ENCODE measurements around the gene SCARF2.
"Not testable (repeated sequence)": the region's sequence is repeated elsewhere in the genome, so short reads cannot be mapped to it uniquely, and the experiment has no call there.

Gene SCARF2

GRCh38 chr22:20428496-20429253 lies 8.9 kb downstream of the SCARF2 start:
- DNase-seq (ENCODE audit: low read depth): no peak

DNA sequence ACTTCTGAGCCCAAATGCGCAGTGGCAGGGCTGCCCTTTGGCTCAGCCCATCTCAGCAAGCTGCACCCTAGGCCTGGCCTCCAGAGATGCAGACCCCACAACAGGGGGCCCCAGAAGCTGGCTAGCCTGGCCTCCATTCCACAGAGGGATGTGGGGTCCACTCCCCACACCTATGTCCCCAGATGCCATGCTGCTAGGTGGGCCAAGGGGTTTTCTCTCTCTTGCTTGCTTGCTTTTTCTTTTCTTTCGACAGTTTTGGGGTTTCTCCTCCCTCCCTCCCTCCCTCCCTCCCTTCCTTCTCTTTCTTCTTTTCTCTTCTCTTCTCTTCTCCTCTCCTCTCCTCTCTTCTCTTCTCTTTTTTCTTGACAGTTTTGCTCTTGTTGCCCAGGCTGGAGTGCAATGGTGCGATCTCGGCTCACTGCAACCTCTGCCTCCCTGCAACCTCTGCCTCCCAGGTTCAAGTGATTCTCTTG lies 9.6 kb downstream of the SCARF2 start:
- DNase-seq (ENCODE audit: low read depth): no peak

DNA sequence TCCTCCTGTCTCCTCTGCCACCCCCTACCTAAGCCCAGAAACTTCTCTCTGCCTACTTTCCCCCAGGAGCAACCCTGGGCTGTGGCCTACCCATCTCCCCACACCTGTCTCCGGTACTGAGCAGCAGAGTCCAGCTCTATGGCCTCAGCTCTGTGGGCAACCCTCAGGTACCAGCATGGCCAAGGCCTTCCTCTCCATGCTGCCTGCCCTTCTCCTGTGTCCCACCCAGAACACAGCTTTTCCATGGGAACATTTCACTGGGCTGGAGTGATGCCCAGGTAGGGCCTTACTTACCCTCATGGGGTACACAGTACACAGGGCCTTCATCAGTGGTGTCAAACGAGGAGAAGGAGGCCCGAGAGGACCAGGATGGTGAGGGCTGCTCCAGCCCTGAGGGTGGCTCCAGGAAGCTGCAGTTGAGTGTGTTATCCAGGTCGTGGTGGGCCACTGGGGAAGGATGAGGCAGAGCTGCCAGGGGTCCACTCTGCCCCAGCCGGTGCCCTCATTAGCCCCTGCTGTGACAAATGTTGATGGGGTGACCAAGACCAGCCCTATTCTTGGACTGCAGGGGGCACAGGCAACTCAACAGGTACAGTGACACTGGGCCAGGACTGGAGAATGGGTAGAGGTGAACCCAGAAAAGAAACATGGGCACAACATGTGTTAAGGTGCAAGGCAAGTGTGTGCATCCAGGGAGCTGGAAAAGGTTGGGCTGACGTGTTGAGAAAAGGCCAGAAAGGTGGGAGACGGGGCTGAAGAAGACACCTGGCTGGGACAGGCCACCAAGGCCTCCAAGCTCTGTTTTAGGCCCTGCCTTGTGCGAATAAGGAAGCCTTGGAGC lies 10.3 kb downstream of the SCARF2 start:
- no peak for DNase-seq (ENCODE audit: low read depth)

- DNase-seq (ENCODE audit: low read depth): no peak
Measured at GRCh38 chr22:20426259-20426615, 11.4 kb downstream of the SCARF2 start.

- DNase-seq (ENCODE audit: low read depth): no peak
Measured at GRCh38 chr22:20425566-20426258, 11.9 kb downstream of the SCARF2 start.

DNA sequence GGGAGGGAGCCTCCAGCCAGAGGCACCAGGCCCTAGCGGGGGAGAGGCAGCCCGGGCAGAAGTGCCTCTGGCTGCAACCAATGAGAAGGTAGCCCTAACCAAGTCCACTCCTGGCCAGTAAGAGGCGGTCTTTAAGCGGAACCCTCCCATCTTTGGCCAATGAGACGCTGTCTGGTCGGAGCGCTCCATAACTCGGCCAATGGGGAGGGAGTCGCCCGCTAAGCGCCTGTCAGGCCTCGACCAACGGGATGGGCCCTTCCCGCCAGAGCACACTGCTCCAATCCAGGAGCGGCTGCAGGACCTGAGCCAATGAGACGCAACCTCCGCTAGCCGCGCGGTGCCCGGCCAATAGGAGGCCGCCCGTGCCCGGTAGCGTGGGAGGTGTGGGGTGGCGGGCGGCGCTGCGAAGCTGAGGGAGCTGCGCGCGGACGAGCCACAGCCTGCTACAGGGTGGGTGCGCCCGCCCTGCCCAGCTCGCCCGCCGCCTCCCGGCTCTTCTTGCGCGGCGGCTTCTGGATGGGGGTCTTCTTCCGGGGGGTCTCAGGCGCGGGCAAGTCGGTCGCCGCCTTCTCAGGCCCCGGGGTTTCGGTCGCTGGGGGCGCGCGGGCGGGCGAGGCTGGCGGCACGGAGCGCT lies 12.6 kb downstream of the SCARF2 start:
- DNase-seq (ENCODE audit: low read depth): no peak

DNA sequence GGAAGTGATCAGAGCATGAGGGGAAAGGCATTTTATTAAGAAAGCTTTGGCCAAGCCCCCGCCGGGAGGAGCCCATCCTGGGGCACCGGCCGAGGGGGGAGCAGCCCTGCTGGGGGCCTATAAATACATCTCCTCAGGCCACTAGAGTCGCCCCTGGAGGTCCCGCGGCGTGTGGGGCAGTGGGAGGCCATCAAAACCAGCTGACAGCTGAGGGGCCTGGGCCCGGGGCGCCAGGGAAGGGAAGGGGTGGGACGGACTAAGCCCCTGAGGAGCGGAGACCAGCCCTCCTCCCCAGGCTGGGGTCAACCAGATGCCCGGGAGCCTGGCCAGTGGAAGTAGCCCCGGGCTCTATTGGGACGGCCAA lies 13.1 kb downstream of the SCARF2 start:
- DNase-seq (ENCODE audit: low read depth): no peak

DNA sequence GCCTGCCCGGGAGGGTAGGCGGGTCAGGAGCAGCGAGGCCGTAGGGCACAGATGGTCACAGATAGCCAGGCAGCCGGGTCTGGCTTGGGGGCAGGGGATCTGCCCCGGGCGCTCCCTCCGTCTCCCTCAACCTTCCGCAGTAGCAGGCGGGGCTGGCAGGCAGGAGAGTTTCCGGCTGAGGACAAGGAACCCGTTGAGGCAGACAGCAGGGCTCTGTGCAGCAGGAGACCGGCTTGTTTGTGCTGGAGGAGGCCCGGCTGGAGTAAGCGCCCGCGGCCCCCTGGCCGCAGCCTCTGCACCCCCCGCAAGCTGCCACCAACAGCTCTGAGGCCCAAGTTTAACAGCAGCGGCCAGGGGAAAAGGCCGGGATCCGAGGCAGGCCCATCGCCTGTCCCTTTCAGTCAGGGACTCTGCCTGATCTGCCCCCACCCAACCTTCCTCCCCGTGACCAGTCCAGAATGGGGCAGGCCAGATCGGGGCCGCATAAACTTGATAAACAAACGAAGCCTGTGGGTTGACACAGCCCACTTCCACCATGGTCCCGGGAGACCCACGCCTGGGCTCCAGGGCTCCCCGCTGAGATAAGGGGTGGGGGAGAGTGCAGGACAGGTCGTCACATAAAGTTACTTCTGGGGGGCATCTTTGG lies 13.6 kb downstream of the SCARF2 start:
- no peak for DNase-seq (ENCODE audit: low read depth)

DNA sequence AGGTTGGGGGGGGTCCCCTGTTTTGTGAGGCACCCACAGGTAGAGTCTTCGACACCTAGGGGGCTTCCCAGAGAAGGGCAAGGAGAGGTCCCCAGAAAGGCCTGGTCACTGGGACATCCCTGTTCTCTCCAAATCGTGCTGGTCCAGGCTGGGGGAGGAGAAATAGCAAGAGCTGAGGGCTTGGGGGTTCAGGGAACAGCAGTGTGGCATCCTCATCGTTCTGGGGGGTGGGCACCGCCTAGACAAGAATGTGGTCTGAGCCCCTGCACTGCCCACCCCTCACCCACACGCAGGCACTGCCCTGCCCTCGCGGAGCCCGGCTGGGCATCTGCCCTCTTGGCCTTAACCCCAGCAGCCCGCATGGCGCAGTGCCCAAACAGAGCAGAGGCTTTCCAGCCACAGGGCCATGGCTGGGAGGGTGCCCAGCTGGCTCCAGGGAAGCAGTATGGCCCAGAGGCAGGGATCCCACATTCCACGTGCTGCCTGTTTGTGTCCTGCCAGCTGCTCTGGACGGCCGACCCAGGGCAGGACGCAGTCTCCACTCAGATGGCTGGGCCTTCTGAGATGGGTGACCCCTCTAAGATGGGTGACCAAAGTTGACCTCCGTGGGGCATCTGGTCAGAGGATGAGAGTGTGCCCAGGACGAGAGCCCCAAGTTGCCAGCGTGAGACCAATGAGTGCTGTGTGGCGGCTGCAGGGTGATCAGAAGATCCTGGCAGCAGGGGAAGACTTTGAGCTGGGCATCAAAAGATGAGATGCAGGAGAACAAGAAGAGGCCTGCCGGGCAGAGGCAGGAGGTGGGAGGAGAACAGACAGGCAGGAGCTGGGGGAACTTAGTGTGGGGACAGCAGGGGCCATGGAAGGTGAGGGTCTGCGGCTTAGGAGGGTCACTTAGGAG lies 14.4 kb downstream of the SCARF2 start:
- DNase-seq (ENCODE audit: low read depth): no peak

DNA sequence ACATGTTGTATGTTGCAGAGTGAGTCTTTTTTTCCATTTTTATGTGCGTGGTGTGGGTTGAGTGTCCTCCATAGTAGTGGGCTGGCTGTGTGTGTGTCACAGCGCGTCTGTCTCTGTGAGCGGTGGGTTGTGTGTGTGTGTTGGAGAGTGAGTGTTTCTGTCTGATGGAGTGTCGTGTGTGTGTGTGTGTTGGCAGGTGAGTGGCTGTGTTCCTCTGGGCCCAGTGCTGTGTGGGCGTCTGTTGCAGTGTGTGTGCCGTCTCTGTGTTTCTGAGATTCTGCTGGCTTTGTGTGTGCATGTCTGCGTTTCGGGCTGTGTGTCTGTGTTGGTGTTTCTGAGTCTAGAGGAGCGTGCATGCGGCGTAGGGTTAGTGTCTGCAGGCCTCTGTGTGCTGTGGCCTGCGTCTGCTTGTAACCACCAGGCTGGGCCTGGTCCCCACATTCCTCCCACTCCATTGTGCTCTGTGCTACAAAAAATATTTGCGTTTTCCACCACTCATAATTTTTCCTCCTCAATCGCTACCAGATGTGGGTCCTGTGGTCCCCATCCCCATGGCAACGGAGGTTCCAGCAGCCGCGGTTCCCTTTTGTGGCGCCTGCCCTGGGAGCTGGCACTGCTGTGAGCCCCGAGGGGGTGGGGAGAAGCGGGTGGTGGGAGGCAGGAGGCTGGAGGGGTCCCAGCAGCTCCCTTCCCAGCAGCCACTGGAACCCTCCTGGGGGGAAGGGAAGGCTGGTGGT lies 15.2 kb downstream of the SCARF2 start:
- no peak for DNase-seq (ENCODE audit: low read depth)

- DNase-seq (ENCODE audit: low read depth): no peak
Measured at GRCh38 chr22:20421507-20421874, 16.1 kb downstream of the SCARF2 start.

DNA sequence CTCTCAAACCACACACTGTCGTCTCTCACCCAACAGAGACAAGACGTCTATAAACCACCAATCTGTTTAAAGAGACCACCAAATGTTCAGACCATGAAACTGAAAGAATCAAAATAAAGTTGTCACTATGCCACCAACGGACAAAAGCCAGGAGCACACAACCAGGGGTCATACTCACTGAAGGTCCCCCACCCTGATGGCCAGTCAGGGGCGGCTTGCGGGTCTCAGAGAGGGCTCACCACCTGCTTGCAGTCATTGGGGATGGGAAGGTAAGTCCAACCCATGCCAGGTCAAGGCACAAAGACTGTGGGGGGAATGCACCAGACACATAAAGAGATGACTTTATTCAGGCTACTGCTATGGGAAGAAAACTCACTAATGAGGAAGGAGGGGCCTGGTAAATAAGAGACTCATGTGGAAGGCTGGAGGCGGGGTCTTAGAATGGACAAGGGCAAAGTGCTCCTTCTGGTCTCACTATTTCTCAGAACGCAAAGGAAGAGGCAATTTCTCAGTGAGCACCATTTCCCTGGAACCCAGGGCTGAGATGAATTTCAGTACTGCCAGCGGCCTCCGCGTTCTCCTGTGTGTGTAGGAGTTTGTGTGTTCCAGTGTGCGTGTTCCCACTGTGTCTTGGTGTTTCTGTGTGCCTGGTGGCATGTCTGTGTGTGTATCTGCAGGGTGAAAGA lies 17.3 kb downstream of the SCARF2 start:
- DNase-seq (ENCODE audit: low read depth): no peak

DNA sequence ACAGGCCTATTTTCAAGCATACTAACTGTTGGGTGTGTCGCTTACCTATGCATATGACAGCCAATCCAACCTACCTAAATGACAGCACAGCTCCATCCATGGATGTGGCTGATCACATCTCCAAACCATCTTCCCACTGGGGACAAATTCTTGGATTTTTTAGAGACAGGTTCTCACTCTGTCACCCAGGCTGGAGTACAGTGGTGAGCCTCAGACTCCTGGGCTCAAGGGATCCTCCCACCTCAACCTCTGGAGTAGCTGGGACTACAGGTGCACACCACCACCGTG lies 18.0 kb downstream of the SCARF2 start:
- DNase-seq (ENCODE audit: low read depth): no peak

- peak; percentile 49 for DNase-seq (ENCODE audit: low read depth)
Measured at GRCh38 chr22:20418211-20418788, 19.3 kb downstream of the SCARF2 start.

- not testable (repeated sequence) for DNase-seq (ENCODE audit: low read depth)
Measured at GRCh38 chr22:20415699-20416098, 21.9 kb downstream of the SCARF2 start.

DNA sequence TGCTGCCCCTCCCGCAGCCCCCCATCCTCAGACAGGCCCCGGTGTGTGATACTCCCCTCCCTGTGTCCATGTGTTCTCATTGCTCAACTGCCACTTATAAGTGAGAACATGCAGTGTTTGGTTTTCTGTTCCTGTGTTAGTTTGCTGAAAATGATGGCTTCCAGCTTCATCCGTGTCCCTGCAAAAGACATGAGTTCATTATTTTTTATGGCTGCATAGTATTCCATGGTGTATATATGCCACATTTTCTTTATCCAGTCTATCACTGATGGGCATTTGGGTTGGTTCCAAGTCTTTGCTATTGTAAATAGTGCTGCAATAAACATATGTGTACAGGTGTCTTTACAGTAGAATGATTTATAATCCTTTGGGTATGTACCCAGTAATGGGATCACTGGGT lies 22.4 kb downstream of the SCARF2 start:
- not testable (repeated sequence) for DNase-seq (ENCODE audit: low read depth)

DNA sequence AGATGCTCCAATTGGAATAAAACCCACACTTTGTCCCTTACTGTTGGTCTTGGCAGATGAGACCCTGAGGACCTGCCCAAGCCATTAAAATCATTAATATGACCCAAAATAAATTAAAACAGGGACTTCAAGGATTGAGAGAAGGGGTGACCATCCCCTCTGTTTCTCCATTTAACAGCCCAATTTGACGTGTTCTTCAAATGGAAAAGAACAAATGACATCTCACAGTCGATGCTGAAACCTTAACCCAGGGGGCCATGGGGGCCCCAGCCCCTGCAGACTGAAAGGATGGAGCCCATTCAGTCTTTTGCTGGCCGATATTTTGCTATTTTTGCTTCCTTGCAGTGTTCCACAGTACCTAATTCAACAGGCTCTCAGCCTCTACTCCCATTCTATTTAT lies 23.2 kb downstream of the SCARF2 start:
- DNase-seq (ENCODE audit: low read depth): no peak

DNA sequence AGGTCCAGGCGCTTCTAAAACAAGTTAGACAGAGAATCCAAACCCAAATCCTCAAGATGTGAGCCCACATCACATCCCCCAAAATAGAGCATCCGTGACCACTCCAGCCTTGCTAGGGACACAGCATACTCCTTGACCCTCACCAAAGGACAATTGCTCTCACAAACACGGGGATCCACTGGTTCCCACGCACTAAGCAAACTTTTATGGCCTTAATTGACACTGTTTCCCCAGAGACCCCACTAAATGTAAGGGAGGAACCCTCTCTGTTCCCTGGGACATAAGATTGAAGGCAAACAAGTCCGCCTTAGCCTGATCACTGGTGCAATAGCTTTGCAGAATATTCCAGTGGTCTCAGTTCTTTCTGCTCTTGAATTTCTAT lies 23.6 kb downstream of the SCARF2 start:
- DNase-seq (ENCODE audit: low read depth): no peak
